HG02943 (cell line): ENCODE measurements around the gene CDH22.

Experiments used
- ATAC-seq: cut with Tn5 transposase; IDR thresholded peaks from one replicate; pipeline ENCODE4 v1.9.1; 2021; ENCODE audit warnings: mild to moderate bottlenecking, low read depth, moderate library complexity; ENCODE audit not compliant: unreplicated experiment

CDH22 gene

DNA sequence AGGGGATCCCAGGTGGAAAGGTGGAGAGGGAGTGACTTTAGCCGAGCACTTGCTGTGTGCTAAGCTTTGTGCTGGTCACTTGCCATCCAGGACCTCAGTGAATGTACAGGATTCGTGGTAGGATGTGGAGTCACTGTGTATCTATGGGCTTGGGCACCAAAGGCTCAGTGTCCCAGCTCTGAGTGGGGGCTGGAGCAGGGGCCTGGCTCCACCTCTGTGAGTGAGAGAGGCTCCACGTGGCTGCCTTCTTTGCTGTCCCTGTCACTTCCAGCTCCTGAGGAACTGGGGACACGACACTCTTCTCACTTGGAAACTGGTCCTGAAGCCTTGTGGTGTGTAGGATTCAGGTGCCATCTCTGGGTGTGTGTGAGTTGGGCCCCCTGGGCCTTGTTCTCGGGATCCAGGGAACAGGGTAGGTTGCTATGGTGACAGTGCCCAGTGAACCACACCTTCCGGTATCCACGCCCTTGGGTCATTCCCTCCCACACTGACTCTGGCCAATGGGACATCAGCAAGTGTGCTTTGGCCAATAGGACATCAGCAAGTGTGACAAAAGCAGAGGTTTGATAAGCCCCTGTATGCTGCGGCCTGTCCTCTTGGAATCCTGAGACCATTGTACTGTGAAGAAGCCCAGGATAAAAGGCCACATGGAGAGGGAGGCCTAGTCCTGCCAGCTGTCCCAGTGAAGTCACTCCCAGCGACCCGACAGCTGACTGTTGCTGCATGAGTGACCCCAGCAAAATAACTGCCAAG lies 87.7 kb downstream of the CDH22 start:
- no peak for ATAC-seq

DNA sequence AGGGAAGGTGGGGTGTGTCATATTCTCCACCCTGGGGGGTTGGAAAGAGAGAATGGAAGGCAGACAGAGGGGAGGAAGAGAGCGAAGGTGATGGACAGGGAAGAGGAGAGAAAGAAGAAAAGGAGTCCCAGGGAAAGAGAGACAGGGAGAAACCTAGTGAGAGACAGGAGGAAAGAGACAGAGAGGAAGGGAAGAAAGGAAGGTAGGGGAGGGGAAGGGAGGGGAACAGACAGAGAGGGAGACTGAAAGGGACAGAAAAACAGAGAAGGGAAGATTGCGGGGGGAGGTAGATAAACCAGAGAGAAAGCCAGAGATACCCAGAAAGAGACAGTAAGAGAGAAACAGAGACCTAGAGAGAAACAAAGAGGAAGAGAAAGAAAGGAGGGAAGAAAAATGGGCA lies 88.4 kb downstream of the CDH22 start:
- no peak for ATAC-seq

DNA sequence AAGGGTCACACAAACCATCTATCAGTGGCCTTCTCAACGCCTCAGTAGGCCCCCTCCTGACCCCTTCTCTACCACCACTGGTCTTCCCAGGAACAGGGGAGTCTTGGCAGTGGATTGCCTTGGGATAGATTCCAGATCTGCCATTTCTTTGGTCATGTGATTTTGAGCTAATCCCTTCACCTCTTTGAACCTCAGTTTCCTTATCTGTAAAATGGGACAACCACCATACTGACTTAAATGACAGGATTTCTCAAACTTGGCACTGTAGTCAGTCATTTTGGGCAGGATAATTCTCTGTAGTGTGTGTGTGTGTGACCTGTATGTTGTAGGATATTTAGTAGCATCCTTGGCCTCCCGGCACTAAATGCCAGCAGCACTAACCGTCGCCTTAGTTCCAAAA lies 89.1 kb downstream of the CDH22 start:
- ATAC-seq, result no peak

GRCh38 chr20:46218656-46219055 lies 89.6 kb downstream of the CDH22 start:
- no peak for ATAC-seq

DNA sequence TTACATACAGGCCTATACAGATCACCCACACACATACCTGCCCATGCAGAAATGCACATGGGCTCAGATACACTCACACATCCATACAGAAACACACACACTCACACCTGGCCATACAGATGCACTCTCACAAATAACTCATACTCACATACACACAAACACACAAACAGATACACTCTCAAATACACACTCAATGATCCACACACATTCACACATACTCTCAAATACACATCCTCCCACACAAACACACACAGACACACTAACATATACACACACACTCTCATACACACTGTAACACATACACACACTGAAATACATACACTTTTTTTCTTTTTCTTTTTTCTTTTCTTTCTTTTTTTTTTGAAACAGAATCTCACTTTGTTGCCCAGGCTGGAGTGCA lies 90.7 kb downstream of the CDH22 start:
- no peak for ATAC-seq

DNA sequence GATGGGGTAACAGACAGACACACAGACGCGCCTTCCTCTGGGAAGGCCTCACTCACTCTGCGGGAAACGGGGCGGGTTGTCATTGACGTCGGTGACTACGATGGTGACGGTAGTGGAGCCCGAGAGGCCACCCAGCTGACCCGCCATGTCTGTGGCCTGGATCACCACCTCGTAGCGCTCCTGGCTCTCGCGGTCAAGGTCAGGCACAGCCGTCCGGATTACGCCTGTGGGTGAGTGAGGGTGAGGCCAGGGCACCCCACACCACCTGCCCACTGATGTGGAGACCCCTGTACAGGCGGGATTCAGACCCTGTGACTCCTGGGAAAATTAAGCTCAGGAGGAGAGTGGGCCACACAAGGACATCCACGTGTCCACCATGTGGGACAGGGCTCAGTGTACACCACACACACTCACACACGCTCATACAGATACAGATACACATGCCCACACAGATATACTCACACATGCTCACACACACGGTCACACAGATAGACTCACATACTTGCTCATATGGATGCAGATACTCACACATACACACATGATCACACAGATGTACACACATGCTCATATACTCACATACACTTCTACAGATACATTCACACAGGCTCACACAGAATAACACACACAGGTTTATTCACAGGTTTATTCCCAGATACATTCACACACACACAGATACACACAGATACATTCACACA lies 91.4 kb downstream of the CDH22 start:
- no peak for ATAC-seq

- ATAC-seq, result no peak
Observed at GRCh38 chr20:46215913-46216707, 92.2 kb downstream of the CDH22 start.

GRCh38 chr20:46214824-46215488 lies 93.3 kb downstream of the CDH22 start:
- no peak for ATAC-seq

DNA sequence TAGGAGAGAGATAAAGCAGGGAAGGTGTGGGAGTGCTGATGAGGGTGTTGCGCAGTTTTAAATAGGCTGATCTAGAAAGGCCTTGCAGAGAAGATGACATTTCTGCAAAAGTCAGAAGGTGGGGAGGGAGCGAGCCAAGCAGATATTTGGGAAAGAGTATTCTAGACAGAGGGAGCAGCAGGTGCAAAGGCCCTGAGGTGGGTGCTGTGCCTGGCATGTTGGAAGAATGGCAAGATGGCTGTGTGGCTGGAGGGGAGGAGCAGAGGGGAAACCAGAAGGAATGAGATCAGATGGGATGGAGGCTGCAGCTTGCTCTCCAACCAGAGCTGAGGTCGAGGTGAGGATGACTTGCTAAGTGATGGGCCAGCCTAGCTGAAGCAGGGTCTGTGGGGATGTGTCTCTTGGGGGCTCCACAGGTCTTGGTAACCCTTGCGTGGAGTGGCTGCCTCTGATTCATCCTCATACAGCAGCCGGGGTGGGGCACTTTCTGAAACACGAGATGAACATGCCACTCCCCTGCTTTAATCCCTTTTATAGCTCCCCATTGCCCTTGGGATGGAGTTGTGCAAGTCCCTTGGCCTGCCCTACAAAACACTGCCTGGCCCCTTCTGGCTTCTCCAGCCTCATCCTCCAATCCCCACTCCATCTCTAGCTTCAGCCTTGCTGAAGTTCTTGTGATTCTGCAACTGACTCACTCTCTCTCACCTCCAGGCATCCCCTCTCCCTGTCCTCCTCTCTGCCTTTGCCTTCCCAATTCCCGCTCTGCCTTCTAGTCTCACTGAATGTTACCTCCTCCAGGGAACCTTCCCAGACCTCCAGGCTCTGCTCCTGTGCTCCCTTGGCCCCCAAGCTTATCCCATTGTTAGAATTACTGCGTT lies 94.1 kb downstream of the CDH22 start:
- ATAC-seq, result no peak

DNA sequence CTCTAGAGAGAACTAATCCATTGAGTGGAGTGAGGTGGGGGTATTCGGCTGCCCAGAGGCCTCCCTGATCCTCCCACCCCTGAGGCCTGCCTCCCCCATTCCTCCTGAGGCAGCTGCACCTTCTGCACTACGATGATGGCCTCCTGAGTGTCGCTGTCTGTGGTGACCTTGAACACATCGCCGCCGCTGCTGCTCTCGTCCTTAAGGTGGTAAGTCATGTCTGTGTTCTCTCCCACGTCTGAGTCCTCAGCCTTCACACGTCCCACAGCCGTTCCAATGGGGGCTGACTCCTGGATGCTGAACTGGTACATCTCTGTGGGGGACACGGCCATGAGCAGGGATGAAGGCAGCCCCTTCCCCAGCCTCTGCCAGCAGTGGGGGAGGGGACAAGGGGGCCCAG lies 95.4 kb downstream of the CDH22 start:
- no peak for ATAC-seq

DNA sequence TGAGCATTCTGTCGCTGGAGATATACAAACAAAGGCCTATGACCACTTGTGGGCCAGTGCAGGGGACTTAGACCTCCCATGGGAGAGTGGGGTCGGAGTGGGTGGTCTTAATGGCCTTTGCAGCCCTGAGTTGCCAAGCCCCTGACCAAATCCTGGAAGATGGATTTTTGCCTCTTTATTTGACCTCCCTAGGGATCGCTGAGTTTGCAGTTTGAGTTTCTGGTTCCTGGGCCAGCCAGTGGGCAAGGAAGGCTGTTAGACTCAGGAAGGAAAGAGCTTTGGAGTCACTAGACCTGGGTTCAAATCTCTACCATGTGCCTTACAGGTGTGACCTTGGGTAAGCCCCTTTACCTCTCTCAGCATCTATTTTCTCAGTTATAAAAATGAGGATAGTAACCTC lies 96.0 kb downstream of the CDH22 start:
- no peak for ATAC-seq

GRCh38 chr20:46211331-46211722 lies 97.0 kb downstream of the CDH22 start:
- ATAC-seq, result no peak

- ATAC-seq, result no peak
Observed at GRCh38 chr20:46210672-46211330, 97.5 kb downstream of the CDH22 start.

- ATAC-seq, result no peak
Observed at GRCh38 chr20:46209930-46210671, 98.2 kb downstream of the CDH22 start.

- ATAC-seq, result no peak
Observed at GRCh38 chr20:46207793-46208192, 100.5 kb downstream of the CDH22 start.

- no peak for ATAC-seq
Observed at GRCh38 chr20:46206992-46207549, 101.2 kb downstream of the CDH22 start.

DNA sequence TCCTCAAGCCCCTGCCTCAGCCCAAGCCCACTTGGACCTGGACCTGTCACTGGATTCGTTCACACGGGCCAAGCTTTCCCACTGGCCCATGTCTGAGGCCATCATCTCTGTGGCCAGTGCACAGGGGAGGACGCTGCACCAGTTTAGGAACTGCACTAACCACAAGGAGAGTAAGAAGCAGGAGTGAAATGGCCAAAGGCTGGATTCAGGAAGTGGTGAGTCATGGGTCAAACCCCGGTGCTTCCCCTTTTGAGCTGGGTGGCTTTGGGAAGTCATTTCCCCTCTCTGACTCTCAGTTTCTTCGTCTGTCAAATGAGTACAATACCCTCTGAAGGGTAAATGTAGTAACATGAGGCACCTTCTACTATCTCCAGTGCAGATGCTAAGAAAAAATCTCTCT lies 102.3 kb downstream of the CDH22 start:
- no peak for ATAC-seq

DNA sequence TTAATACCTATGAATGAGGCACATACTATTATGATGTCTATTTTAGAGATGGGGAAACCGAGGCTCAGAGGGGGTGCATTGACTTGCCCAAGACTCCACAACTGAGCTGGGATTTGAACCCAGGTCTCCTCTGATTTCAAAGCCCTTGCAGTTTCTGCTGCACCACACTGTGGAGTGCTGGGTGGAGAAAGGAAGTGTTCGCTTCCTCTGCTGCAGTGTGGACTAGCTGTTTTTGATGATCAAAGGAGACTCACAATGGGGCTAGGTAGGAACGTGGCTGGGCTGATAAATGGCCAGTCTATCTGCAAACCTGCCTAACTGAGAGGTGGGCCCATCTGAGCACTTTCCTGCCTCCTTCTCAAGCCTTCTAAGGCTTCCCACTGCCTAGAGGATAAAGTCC lies 102.9 kb downstream of the CDH22 start:
- ATAC-seq, result no peak
